ENCODE measurements around the gene ERCC6.

GRCh38 chr10:49498425-49498824 lies 40.5 kb downstream of the ERCC6 start:
- TF ChIP-seq POLR2A (IDR thresholded peaks at IDR 0.05; ENCODE audit: low read length) (no peak), GATA1 (IDR thresholded peaks at IDR 0.05; ENCODE audit: low read depth, low read length) (no peak)

All from erythroblast (primary cell).